Neuron (in vitro differentiated cells): ENCODE measurements around the gene AIFM3.
"Not testable (repeated sequence)": the region's sequence is repeated elsewhere in the genome, so short reads cannot be mapped to it uniquely, and the experiment has no call there.

ENCODE experiments used
- H2AFZ ChIP-seq: one replicate; pipeline ENCODE4 v1.6.1; 2013; ENCODE audit warnings: low read depth, mild to moderate bottlenecking, inconsistent platforms, low read length, moderate library complexity
- H3K27me3 ChIP-seq: one replicate; pipeline ENCODE4 v1.6.1; 2013; ENCODE audit warnings: low read length; ENCODE audit not compliant: insufficient read depth
- H3K36me3 ChIP-seq: one replicate; pipeline ENCODE4 v1.6.1; 2013; ENCODE audit warnings: low read length; ENCODE audit not compliant: insufficient read depth
- H3K4me1 ChIP-seq: one replicate; pipeline ENCODE4 v1.6.1; 2013; ENCODE audit warnings: low read length; ENCODE audit not compliant: insufficient read depth
- H3K4me3 ChIP-seq: 2 replicates; pipeline ENCODE4 v1.5.1; 2013; ENCODE audit warnings: mild to moderate bottlenecking, low read length, moderate library complexity
- H3K9me3 ChIP-seq: one replicate; pipeline ENCODE4 v1.6.1; 2013; ENCODE audit warnings: low read length

The AIFM3 gene

DNA sequence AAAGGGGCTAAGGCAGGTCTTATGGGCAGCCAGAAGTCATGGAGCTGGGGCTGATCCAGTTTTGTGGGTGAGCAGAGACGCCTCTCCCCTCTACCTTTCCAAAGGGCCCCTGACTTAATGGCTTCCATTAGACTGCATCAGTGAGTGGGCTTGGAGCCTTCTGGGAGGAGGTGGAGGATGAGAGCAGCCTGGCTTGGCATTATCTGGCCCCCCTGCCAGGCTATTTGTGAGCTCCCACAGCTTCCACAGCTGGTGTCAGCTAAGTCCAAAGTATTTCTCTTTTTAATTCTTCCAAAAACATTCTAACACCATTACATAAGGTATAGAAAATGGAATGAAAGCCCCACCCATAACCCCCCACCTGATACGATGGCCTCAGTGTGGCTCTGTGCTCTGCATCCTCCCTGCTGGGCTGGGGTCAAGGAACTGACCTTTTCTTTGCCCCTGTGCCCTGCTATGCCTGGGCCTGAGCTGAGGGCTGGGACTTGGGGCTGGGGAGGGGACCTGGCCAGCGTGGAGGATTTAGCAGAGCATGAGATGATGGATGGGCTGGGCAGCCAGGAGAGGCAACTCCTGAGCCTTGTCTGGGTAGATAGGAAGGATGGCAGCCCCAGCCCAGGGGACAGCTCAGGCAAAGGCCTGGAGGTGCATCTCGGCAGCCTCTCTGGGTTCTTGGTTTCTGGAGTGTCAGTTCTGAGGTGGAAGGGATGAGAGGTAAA is 4.0 kb downstream of the AIFM3 start:
- Histone ChIP-seq H3K36me3 (no peaks in the 10 kb centered on the region), H3K4me1 (peaks cover 27% of the 10 kb centered on the region), H3K9me3 (no peaks in the 10 kb centered on the region), H3K27me3 (peaks cover 2% of the 10 kb centered on the region), H2AFZ (no peak overlapping the region), H3K4me3 (no peak overlapping the region)

DNA sequence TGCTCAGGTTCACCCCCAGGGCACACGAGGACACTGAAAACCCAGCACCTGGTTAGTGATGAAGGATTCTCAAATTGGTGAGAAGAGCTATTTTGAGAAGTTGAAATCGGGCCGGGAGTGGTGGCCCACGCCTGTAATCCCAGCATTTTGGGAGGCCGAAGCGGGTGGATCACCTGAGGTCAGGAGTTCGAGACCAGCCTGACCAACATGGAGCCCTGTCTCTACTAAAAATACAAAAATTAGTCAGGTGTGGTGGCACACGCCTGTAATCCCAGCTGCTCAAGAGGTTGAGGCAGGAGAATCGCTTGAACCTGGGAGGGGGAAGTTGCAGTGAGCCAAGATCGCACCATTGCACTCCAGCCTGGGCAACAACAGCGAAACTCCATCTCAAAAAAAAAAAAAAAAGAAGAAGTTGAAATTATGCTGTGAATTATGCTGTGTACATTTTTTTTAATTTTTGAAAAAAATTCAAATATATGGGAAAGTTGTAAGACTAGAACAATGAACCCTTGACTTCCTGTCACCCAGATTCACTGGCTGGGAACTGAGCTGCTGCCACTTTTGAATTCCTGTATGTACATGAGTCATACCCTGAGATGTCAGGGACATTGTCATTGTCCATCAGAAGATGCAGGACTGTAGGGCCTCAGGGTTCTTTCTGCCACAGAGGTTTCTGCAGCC is 5.1 kb downstream of the AIFM3 start:
- H3K4me3 ChIP-seq, H3K9me3 ChIP-seq, H2AFZ ChIP-seq, H3K27me3 ChIP-seq, H3K36me3 ChIP-seq: not testable (repeated sequence)
- peaks cover 25% of the 10 kb centered on the region for H3K4me1 ChIP-seq

DNA sequence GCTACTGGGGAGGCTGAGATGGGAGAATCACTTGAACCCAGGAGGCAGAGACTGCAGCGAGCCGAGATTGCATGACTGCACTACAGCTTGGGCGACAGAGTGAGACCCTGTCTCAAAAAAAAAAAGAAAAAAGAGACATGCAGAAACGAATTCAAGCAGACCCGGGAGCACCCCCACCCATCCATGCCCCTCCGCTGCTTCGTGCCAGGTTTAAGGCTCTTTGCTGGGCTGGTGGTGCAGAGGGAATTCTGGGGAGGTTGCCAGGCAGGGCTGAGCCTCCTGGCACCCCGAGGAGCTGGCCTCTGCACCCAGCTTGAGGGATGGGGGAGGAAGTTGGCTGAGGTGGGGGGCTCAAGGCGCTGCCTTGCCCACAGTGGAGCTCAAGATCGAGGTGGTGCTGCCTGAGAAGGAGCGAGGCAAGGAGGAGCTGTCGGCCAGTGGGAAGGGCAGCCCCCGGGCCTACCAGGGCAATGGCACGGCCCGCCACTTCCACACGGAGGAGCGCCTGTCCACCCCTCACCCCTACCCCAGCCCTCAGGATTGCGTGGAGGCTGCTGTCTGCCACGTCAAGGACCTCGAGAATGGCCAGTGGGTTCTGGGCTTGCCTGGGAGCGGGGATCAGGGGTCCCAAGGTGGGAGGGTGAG is 6.0 kb downstream of the AIFM3 start:
- Histone ChIP-seq H3K27me3 (no peaks in the 10 kb centered on the region), H3K4me3 (no peak overlapping the region), H2AFZ (no peak overlapping the region), H3K9me3 (no peaks in the 10 kb centered on the region), H3K4me1 (peaks cover 17% of the 10 kb centered on the region), H3K36me3 (no peaks in the 10 kb centered on the region)

DNA sequence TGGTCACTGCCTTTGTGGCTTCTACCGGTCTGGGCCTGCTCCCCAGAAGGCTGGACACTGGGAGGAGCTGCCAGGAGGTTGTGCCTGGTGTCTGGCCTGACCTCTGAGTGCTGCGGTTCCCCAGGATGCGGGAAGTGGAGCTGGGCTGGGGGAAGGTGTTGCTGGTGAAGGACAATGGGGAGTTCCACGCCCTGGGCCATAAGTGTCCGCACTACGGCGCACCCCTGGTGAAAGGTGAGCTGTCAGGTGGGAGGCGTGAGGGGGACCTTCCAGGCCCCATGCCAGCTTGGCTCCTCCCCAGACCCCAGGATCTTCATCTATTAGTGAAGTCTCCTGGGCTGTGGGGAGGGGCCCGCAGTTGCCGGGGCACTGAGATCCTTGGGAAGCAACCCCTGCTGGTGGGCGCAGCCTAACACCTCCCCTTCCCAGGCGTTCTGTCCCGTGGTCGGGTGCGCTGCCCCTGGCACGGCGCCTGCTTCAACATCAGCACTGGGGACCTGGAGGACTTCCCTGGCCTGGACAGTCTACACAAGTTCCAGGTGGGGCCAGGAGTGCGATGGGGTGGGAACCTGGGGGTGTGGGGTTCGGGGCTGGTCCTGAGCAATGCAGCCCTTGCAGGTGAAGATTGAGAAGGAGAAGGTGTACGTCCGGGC is 6.7 kb downstream of the AIFM3 start:
- Histone ChIP-seq H3K9me3 (no peaks in the 10 kb centered on the region), H2AFZ (no peak overlapping the region), H3K4me3 (no peak overlapping the region), H3K4me1 (peaks cover 13% of the 10 kb centered on the region), H3K27me3 (no peaks in the 10 kb centered on the region), H3K36me3 (no peaks in the 10 kb centered on the region)

DNA sequence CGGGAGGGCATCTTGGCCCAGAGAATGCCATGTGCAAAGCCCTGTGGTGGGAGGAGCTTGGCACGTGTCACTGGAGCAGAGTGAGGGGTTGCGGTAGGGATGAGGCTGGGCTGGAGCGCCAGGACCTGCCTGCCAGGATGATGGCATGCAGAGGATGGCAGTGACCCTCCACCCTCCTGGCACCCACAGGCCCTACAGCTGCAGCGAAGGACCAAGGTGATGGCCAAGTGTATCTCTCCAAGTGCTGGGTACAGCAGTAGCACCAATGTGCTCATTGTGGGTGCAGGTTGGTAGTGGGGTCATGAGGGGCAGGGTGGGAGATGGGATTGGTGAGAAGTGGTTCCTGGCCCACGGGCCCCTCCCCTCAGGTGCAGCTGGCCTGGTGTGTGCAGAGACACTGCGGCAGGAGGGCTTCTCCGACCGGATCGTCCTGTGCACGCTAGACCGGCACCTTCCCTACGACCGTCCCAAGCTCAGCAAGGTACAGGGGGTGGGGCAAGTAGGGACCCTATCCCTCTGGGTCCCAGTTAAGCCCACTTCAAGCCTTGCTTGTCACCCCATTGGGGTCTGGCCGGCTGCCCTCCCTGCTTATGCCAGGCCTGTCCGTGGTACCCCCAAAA is 7.4 kb downstream of the AIFM3 start:
- Histone ChIP-seq H2AFZ (no peak overlapping the region), H3K27me3 (no peaks in the 10 kb centered on the region)

DNA sequence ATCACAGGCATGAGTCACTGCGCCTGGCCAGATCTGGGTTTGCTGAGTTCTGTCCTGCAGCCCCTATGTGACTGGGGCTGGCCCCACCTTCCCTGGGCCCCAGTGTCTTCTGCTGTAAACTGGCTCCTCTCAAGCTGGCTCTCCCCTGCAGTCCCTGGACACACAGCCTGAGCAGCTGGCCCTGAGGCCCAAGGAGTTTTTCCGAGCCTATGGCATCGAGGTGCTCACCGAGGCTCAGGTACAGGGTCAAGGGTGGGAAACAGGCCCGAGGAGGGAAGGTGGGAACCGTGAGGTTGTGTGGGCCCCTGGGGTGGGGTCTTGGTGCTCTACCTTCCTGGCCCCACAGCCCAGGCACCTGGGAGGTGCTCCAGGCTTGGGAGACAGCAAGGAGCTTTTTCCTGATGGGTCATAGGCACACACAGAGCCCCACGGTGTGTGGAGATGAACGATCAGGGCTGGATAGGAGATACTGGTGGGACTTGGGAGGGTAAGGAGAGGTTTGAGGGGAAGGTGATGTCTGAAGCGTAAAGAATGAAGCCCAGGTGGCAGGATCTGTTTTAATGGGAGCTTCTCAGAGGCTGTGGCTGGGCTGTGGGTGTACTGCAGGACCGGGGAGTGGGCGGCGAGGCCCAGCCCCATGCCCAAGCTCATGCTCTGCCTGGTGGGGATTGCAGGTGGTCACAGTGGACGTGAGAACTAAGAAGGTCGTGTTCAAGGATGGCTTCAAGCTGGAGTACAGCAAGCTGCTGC is 8.7 kb downstream of the AIFM3 start:
- Histone ChIP-seq H3K36me3 (no peaks in the 10 kb centered on the region), H3K4me1 (peaks cover 12% of the 10 kb centered on the region), H3K9me3 (no peaks in the 10 kb centered on the region), H2AFZ (no peak overlapping the region), H3K4me3 (no peak overlapping the region), H3K27me3 (no peaks in the 10 kb centered on the region)

More for the DNA sequence above, 7.4 kb downstream of the AIFM3 start:
- no peaks in the 10 kb centered on the region for H3K9me3 ChIP-seq
- H3K36me3 ChIP-seq, result no peaks in the 10 kb centered on the region
- H3K4me3 ChIP-seq, result no peak overlapping the region
- H3K4me1 ChIP-seq, result peaks cover 13% of the 10 kb centered on the region

DNA sequence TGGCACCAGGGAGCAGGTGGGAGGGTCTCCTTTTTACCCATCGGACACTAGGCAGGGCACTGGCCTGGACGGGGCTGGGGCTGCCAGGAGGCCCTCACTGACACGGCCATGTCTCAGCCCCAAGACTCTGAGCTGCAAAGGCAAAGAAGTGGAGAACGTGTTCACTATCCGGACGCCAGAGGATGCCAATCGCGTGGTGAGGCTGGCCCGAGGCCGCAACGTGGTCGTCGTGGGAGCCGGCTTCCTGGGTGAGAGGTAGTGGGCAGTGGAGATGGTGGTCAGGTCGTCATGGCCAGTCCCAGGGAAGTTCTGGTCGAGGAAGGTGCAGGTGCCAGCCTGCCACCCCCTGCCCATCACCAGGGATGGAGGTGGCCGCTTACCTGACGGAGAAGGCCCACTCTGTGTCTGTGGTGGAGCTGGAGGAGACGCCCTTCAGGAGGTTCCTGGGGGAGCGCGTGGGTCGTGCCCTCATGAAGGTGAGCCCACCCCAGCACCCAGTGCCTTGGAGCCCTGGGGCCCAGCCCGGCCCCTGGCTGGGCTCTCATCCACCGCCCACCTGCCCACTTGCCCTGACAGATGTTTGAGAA is 9.3 kb downstream of the AIFM3 start:
- Histone ChIP-seq H2AFZ (no peak overlapping the region), H3K36me3 (no peaks in the 10 kb centered on the region), H3K27me3 (no peaks in the 10 kb centered on the region), H3K4me3 (no peak overlapping the region), H3K4me1 (peaks cover 10% of the 10 kb centered on the region), H3K9me3 (no peaks in the 10 kb centered on the region)

DNA sequence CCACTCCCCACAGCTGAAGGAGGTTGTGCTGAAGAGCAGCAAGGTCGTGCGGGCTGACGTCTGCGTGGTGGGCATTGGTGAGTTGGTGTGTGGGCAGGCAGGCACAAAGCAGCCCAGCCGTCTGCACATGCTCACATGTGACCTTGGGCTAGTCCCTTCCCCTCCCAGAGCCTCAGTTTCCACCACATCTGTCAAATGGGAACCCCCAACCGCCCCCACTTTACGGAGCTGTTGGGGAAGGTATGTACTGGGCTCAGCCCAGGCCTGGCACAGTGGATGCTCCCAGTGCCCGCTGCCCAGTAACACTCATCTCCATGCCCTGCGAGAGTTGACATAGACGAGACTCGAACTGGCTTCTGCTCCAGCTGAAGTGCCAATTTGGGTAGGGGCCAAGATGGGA is 10.0 kb downstream of the AIFM3 start:
- Histone ChIP-seq H3K4me1 (peaks cover 6% of the 10 kb centered on the region), H3K27me3 (no peaks in the 10 kb centered on the region), H3K36me3 (no peaks in the 10 kb centered on the region), H3K9me3 (no peaks in the 10 kb centered on the region), H2AFZ (no peak overlapping the region), H3K4me3 (no peak overlapping the region)

DNA sequence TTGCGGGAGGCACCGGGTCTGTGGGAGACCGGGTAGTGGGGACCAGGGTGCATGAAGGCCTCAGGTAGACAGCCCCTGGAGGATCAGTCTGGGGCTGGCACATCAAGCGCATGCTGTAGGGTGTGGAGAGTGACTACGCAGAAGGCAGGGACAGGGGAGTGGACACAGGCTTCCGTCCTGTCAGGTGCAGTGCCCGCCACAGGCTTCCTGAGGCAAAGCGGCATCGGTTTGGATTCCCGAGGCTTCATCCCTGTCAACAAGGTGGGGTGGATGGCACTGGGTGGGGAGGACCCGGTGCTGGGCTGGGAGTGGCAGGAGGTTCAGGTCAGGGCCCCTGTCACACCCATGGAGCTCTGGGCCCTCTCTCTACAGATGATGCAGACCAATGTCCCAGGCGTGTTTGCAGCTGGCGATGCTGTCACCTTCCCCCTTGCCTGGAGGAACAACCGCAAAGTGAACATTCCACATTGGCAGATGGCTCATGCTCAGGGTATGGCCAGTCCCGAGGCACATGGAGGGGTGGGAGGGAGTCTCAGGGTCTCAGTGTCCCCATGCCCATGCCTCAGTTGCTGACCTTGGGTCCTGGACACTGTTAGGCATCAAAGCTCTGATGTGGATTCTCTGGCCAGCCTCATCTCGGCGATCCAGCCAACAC is 10.6 kb downstream of the AIFM3 start:
- H2AFZ ChIP-seq, result no peak overlapping the region

DNA sequence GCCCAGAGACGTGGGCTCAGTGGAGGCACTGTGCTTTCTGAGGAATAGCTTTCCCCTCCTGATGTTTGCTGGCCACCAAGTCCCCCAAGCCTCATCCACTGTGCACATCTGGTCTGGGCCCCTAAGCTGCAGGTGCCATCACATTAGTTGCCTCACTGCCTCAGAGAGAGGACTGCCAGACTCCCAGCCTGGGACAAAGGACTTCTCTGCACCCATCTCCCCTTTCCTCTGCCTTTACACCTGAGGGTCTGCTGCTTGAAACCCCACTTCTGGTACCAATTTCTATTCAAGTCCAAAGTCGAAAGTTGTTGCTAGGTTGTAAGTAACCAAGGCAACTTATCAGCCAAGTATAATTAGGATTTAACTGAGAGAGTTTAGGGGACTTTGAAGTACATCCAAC is 11.4 kb downstream of the AIFM3 start:
- H3K9me3 ChIP-seq, result no peaks in the 10 kb centered on the region
- peaks cover 11% of the 10 kb centered on the region for H3K4me1 ChIP-seq
- H3K27me3 ChIP-seq, result no peaks in the 10 kb centered on the region
- no peak overlapping the region for H3K4me3 ChIP-seq
- no peak overlapping the region for H2AFZ ChIP-seq
- no peaks in the 10 kb centered on the region for H3K36me3 ChIP-seq

More for the DNA sequence above, 10.6 kb downstream of the AIFM3 start:
- Histone ChIP-seq H3K27me3 (no peaks in the 10 kb centered on the region), H3K4me3 (no peak overlapping the region), H3K36me3 (no peaks in the 10 kb centered on the region), H3K9me3 (no peaks in the 10 kb centered on the region), H3K4me1 (peaks cover 6% of the 10 kb centered on the region)

DNA sequence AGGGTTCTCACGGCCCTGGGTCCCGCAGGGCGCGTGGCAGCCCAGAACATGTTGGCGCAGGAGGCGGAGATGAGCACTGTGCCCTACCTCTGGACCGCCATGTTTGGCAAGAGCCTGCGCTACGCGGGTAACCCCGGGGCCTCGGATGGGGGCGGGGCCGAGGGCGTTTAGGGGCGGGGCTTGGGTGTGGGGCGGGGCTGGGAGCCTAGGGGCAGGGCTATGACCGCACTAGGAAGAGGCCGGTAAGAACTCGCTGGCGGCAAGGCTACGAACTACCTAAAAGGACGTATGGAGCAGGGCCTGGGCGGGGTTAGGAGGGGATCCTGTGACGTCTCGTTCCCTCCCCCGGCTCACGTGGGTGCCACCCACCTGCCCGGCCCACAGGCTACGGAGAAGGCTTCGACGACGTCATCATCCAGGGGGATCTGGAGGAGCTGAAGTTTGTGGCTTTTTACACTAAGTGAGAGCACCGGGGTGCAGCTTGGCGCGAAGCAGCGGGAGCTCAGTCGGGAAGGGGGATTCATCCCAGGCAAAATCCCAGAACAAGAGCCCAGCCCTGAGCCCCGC is 12.3 kb downstream of the AIFM3 start:
- H3K4me1 ChIP-seq, result peaks cover 11% of the 10 kb centered on the region
- H2AFZ ChIP-seq, result no peak overlapping the region
- H3K4me3 ChIP-seq, result no peak overlapping the region
- H3K36me3 ChIP-seq, result peaks cover 5% of the 10 kb centered on the region
- H3K9me3 ChIP-seq, result no peaks in the 10 kb centered on the region
- no peaks in the 10 kb centered on the region for H3K27me3 ChIP-seq
